G401 (cell line): ENCODE data around the gene ZDHHC24. TPM values are rescaled to one million over a fixed set of nuclear protein-coding genes. Genes with fewer than 3 reads are reported as not detected.

Source experiments
- DNase-seq: peaks from one replicate; pipeline ENCODE4 v3.0.0-alpha.2; 2015; ENCODE audit warnings: low spot score
- in situ Hi-C: cut with HindIII; loops from 2 replicates; pipeline ENCODE4 v1.10.0; 2016; ENCODE audit warnings: low sequenced_read_pairs, mixed read lengths
- total RNA-seq: library from RNA; depleted of rRNA; stranded (reverse); fragments of >200 nt; shearing (Covaris generic); gene quantifications from 2 replicates; pipeline ENCODE4 v1.2.3, GENCODE V29; 2014; rRNA removed

The ZDHHC24 gene
- total RNA-seq, 1 experiment from 2014 or later = 35.3 TPM

- no peak for DNase-seq
- in situ Hi-C loops = no loop called here
Observed at GRCh38 chr11:66479394-66480116, 66.3 kb downstream of the ZDHHC24 start.

GRCh38 chr11:66478729-66479393 is 67.0 kb downstream of the ZDHHC24 start:
- in situ Hi-C loops = no loop called here
- peak; percentile 23 for DNase-seq

- in situ Hi-C loops = no loop called here
- no peak for DNase-seq
Observed at GRCh38 chr11:66477263-66478201, 68.3 kb downstream of the ZDHHC24 start.

- in situ Hi-C loops = no loop called here
- DNase-seq = peak; percentile 62
Observed at GRCh38 chr11:66476841-66477251, 69.0 kb downstream of the ZDHHC24 start.

GRCh38 chr11:66476173-66476840 is 69.5 kb downstream of the ZDHHC24 start:
- no peak for DNase-seq
- in situ Hi-C loops = no loop called here

GRCh38 chr11:66475349-66476172 is 70.3 kb downstream of the ZDHHC24 start:
- in situ Hi-C loops = no loop called here
- no peak for DNase-seq

- no peak for DNase-seq
- in situ Hi-C loops = no loop called here
Observed at GRCh38 chr11:66473608-66474515, 72.0 kb downstream of the ZDHHC24 start.

- in situ Hi-C loops = no loop called here
- no peak for DNase-seq
Observed at GRCh38 chr11:66473167-66473566, 72.7 kb downstream of the ZDHHC24 start.

GRCh38 chr11:66472054-66472453 is 73.8 kb downstream of the ZDHHC24 start:
- in situ Hi-C loops = no loop called here

GRCh38 chr11:66471142-66471541 is 74.7 kb downstream of the ZDHHC24 start:
- DNase-seq = no peak
- in situ Hi-C loops = no loop called here

More at GRCh38 chr11:66472054-66472453, 73.8 kb downstream of the ZDHHC24 start:
- DNase-seq = no peak

Other genes starting within 250 kb of the ZDHHC24 start
- 0.58 TPM in 1 of 2 replicates, not detected in the other for gene CD248, start 229.0 kb downstream of the ZDHHC24 start, total RNA-seq
- 34.3 and 46.6 TPM in 2 replicates for gene RIN1, start 209.6 kb downstream of the ZDHHC24 start, total RNA-seq
- 92.6 and 111 TPM in 2 replicates for gene BRMS1, start 200.9 kb downstream of the ZDHHC24 start, total RNA-seq
- gene B4GAT1, start 198.4 kb downstream of the ZDHHC24 start, total RNA-seq = 22.2 and 23.7 TPM in 2 replicates
- gene SLC29A2, start 174.3 kb downstream of the ZDHHC24 start, total RNA-seq = 1.9 and 3.0 TPM in 2 replicates
- not detected in 2 replicates for gene NPAS4, start 125.0 kb downstream of the ZDHHC24 start, total RNA-seq
- gene MRPL11, start 107.2 kb downstream of the ZDHHC24 start, total RNA-seq = 129 and 148 TPM in 2 replicates
- 10.2 and 13.7 TPM in 2 replicates for gene PELI3, start 79.1 kb downstream of the ZDHHC24 start, total RNA-seq
- 140 and 160 TPM in 2 replicates for gene DPP3, start 65.6 kb downstream of the ZDHHC24 start, total RNA-seq
- gene BBS1, start 35.4 kb downstream of the ZDHHC24 start, total RNA-seq = 42.5 and 55.8 TPM in 2 replicates
- 32.1 and 42.0 TPM in 2 replicates for gene ACTN3, start 855 bp upstream of the ZDHHC24 start, total RNA-seq
- gene CTSF, start 22.6 kb upstream of the ZDHHC24 start, total RNA-seq = 518 and 594 TPM in 2 replicates
- gene CCDC87, start 47.0 kb upstream of the ZDHHC24 start, total RNA-seq = 0.07 and 0.37 TPM in 2 replicates
- gene CCS, start 47.1 kb upstream of the ZDHHC24 start, total RNA-seq = 181 and 230 TPM in 2 replicates
- gene RBM14, start 70.6 kb upstream of the ZDHHC24 start, total RNA-seq = 47.7 and 68.8 TPM in 2 replicates
- gene RBM4, start 92.7 kb upstream of the ZDHHC24 start, total RNA-seq = 513 and 534 TPM in 2 replicates
- 4.1 and 13.0 TPM in 2 replicates for gene RBM4B, start 131.8 kb upstream of the ZDHHC24 start, total RNA-seq
- gene SPTBN2, start 183.2 kb upstream of the ZDHHC24 start, total RNA-seq = 102 and 103 TPM in 2 replicates